HG03175 (cell line): Measurements from ENCODE around the gene NECTIN2.

Experiments used
- ATAC-seq: cut with Tn5 transposase; IDR thresholded peaks from one replicate; pipeline ENCODE4 v1.9.1; 2021; ENCODE audit warnings: mild to moderate bottlenecking, moderate library complexity; ENCODE audit not compliant: unreplicated experiment

Gene NECTIN2

GRCh38 chr19:44845612-44846454 lies at the start of gene NECTIN2:
NECTIN2 (plus strand) TSS chr19:44846297; CDS start chr19:44846526, 229 bp downstream.
- ATAC-seq = no peak

- ATAC-seq = no peak
Observed at GRCh38 chr19:44796701-44797115, 49.4 kb upstream of the NECTIN2 start.

GRCh38 chr19:44799627-44800346 lies 46.3 kb upstream of the NECTIN2 start:
- ATAC-seq = no peak

- peak; percentile 78 for ATAC-seq
Observed at GRCh38 chr19:44800461-44800860, 45.6 kb upstream of the NECTIN2 start.

GRCh38 chr19:44803442-44804428 lies 42.4 kb upstream of the NECTIN2 start:
- no peak for ATAC-seq

- ATAC-seq = no peak
Observed at GRCh38 chr19:44806291-44806690, 39.8 kb upstream of the NECTIN2 start.

- no peak for ATAC-seq
Observed at GRCh38 chr19:44807162-44807561, 38.9 kb upstream of the NECTIN2 start.

GRCh38 chr19:44807652-44808462 lies 38.2 kb upstream of the NECTIN2 start:
- no peak for ATAC-seq

GRCh38 chr19:44808463-44809371 lies 37.4 kb upstream of the NECTIN2 start, which contains the start of gene BCAM:
BCAM (plus strand) TSS chr19:44809103; CDS start chr19:44809125, 22 bp downstream.
- no peak for ATAC-seq

- ATAC-seq = no peak
Observed at GRCh38 chr19:44809577-44810233, 36.4 kb upstream of the NECTIN2 start.

GRCh38 chr19:44810234-44811121 lies 35.6 kb upstream of the NECTIN2 start:
- no peak for ATAC-seq

GRCh38 chr19:44811122-44811419 lies 35.0 kb upstream of the NECTIN2 start:
- ATAC-seq = no peak

GRCh38 chr19:44812142-44812718 lies 33.9 kb upstream of the NECTIN2 start:
- no peak for ATAC-seq

- no peak for ATAC-seq
Observed at GRCh38 chr19:44813070-44813840, 32.8 kb upstream of the NECTIN2 start.

GRCh38 chr19:44813841-44814470 lies 32.1 kb upstream of the NECTIN2 start:
- ATAC-seq = no peak

GRCh38 chr19:44814517-44814916 lies 31.6 kb upstream of the NECTIN2 start:
- ATAC-seq = no peak
